ENCODE results near the gene MESP2.

- no peak for TF ChIP-seq YY1 (IDR thresholded peaks at IDR 0.05; ENCODE audit: insufficient read depth, insufficient read length)
- TF ChIP-seq ZNF274 (IDR thresholded peaks at IDR 0.05; ENCODE audit: low read depth, low read length) = no peak
Observed at GRCh38 chr15:89766357-89767311, 9.5 kb upstream of the MESP2 start.

Data from NT2/D1 (cell line).